Progenitor cell of endocrine pancreas (in vitro differentiated cells): ENCODE measurements around the gene BACH2. TPM values are rescaled to one million over a fixed set of nuclear protein-coding genes. Genes with fewer than 3 reads are reported as not detected.

Experiments used
- DNase-seq: peaks from one replicate; pipeline ENCODE4 v3.0.0; 2021; ENCODE audit warnings: low spot score; ENCODE audit not compliant: unreplicated experiment
- H3K27ac Mint-ChIP-seq: 2 replicates; pipeline ENCODE4 v1.8.0; 2021; ENCODE audit warnings: mild to moderate bottlenecking, moderate library complexity, mixed read lengths
- H3K27me3 Mint-ChIP-seq: 2 replicates; pipeline ENCODE4 v1.8.0; 2021; ENCODE audit warnings: mixed read lengths
- H3K36me3 Mint-ChIP-seq: 2 replicates; pipeline ENCODE4 v1.8.0; 2022; ENCODE audit warnings: mixed read lengths; ENCODE audit not compliant: insufficient read depth
- H3K4me1 Mint-ChIP-seq: 2 replicates; pipeline ENCODE4 v1.8.0; 2021; ENCODE audit warnings: low read depth, mixed read lengths
- H3K4me3 Mint-ChIP-seq: 2 replicates; pipeline ENCODE4 v1.8.0; 2021; ENCODE audit warnings: low read depth, mild to moderate bottlenecking, moderate library complexity, mixed read lengths
- H3K9me3 Mint-ChIP-seq: 2 replicates; pipeline ENCODE4 v1.8.0; 2021; ENCODE audit warnings: low read depth, mixed read lengths
- total RNA-seq: library from RNA; stranded (reverse); gene quantifications from 2 replicates; pipeline ENCODE4 v1.2.1, GENCODE V29; 2021
- TF ChIP-seq, protein P1 (sequence below): fragments of 200-600 bp; sonication (generic); IDR thresholded peaks from one replicate; pipeline ENCODE4 v1.5.0; 2021; ENCODE audit warnings: antibody characterized with exemption, mild to moderate bottlenecking; ENCODE audit not compliant: unreplicated experiment

The BACH2 gene
- total RNA-seq, 1 donor from 2014 or later, result 11.2 TPM

DNA sequence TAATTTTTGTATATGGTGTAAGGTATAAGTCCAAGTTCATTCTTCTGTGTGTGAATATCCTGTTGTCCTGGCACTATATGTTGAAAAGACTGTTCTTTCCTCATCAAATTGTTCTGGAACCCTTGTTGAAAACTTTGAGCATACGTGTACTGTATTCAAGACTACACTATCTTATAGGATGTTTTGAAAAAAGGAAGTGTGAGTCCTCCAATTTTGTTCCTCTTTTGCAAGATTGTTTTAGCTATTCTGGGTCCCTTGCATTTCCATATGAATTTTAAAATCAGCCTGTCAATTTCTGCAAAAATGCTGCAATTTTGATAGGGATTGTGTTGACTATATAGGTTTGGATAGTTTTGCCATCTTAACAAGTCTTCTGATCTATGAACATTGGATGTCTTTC is 195.2 kb downstream of the BACH2 start:
- no peak overlapping the region for H3K4me3 Mint-ChIP-seq

DNA sequence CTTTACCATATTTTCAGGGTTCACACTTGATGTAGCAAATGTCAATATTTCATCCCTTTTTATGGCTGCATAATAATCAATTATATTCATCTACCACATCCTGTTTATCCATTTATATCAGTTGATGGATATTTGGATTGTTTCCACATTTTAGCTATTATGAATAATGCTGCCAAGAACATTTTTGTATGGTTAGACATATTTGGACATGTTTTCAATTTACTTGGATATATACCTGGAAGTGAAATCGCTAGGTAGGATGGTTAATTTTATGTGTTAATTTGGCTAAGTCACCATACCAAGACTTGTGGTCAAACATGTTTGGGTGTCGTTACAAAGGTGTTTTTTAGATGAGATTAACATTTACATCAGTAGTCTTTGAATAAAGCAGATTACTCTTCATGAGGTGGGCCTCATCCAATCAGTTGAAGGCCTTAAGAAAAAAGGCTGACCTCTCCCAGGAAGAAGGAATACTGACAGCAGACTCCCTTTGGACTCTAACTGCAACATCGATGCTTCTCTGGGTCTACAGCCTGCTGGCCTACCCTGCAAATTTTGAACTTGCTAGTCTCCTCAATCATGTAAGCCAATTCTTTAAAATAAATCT is 196.5 kb downstream of the BACH2 start:
- Mint-ChIP-seq H3K4me3 (no peak overlapping the region), H3K9me3 (no peaks in the 10 kb centered on the region), H3K4me1 (no peaks in the 10 kb centered on the region), H3K27ac (no peak overlapping the region), H3K36me3 (no peaks in the 10 kb centered on the region), H3K27me3 (no peaks in the 10 kb centered on the region)
- DNase-seq, result no peak
- TF ChIP-seq, protein P1, sequence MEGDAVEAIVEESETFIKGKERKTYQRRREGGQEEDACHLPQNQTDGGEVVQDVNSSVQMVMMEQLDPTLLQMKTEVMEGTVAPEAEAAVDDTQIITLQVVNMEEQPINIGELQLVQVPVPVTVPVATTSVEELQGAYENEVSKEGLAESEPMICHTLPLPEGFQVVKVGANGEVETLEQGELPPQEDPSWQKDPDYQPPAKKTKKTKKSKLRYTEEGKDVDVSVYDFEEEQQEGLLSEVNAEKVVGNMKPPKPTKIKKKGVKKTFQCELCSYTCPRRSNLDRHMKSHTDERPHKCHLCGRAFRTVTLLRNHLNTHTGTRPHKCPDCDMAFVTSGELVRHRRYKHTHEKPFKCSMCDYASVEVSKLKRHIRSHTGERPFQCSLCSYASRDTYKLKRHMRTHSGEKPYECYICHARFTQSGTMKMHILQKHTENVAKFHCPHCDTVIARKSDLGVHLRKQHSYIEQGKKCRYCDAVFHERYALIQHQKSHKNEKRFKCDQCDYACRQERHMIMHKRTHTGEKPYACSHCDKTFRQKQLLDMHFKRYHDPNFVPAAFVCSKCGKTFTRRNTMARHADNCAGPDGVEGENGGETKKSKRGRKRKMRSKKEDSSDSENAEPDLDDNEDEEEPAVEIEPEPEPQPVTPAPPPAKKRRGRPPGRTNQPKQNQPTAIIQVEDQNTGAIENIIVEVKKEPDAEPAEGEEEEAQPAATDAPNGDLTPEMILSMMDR, result no peak

More for the DNA sequence above, 195.2 kb downstream of the BACH2 start:
- Mint-ChIP-seq H3K27me3 (no peaks in the 10 kb centered on the region), H3K36me3 (no peaks in the 10 kb centered on the region), H3K4me1 (no peaks in the 10 kb centered on the region), H3K9me3 (no peaks in the 10 kb centered on the region), H3K27ac (no peak overlapping the region)
- no peak for DNase-seq
- TF ChIP-seq, protein P1, result no peak

DNA sequence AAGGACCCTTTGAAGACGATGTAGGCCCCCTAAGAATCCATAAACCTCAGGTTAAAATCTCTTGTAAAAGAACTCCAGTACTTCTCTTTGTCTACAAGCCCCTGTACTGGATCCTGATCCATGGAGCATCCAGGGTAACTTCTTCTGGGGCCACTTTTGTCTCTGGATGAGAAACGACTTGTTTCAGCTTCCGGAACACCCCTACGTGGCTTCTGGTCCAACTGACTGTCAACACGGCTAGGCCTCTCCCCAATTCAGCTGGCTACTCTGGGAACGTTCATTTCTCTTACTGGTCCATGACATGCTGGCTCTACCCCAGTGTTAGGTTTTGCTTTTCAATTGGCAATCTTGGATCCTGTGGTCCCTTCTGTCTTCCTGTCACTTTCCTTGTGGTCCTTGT is 198.0 kb downstream of the BACH2 start:
- H3K4me1 Mint-ChIP-seq, result no peaks in the 10 kb centered on the region
- no peak overlapping the region for H3K4me3 Mint-ChIP-seq
- H3K27ac Mint-ChIP-seq, result no peak overlapping the region
- TF ChIP-seq, protein P1, result no peak
- no peaks in the 10 kb centered on the region for H3K36me3 Mint-ChIP-seq
- H3K9me3 Mint-ChIP-seq, result no peaks in the 10 kb centered on the region
- no peak for DNase-seq
- H3K27me3 Mint-ChIP-seq, result no peaks in the 10 kb centered on the region

DNA sequence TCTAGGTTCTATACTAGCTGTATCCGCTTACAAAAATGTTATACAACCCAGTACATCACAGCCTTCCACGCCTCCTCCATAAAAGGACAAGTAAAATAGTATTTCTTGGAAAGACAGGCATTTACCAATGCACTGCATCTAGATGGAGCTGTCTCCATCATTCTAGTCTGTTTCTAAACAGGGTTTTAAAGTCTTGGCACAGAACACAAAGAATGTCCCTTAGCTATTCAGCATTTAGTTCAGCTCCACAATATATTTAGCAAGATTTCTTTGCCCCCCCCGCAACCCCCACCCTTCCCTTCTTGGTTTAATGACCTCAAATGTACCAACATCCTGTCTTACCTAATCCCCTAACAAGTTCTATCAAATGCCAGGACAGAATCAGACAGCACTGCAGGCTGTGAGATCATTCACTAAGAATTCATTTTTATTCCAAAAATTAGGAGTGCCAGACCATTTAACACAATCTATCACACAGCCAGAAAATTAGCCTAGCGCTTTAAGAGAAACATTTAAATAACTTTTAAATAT is 198.6 kb downstream of the BACH2 start:
- TF ChIP-seq, protein P1, result peak; percentile 7
- Mint-ChIP-seq H3K4me3 (no peak overlapping the region), H3K36me3 (no peaks in the 10 kb centered on the region), H3K27me3 (no peaks in the 10 kb centered on the region), H3K27ac (no peak overlapping the region), H3K9me3 (no peaks in the 10 kb centered on the region), H3K4me1 (no peaks in the 10 kb centered on the region)
- DNase-seq, result no peak

DNA sequence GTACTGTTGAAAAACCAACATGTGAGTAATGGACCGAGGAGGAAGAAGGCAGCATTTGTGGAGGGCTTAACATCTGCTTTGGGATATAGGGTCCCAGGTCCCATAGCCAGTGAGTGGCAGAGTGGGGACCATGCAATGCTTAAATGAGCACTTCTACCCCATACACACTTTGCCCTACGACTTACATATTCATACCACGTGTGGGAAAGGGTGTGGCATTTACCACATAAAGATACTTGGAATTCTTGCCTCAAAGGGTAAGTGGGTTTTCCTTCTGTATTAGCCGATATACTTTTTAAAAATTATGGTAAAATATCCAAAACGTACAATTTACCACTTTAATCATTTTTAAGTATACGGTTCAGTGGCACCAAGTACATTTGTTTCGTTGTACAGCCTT is 199.3 kb downstream of the BACH2 start:
- no peaks in the 10 kb centered on the region for H3K36me3 Mint-ChIP-seq
- no peak overlapping the region for H3K4me3 Mint-ChIP-seq
- no peak overlapping the region for H3K27ac Mint-ChIP-seq
- TF ChIP-seq, protein P1, result no peak
- H3K4me1 Mint-ChIP-seq, result no peaks in the 10 kb centered on the region
- no peaks in the 10 kb centered on the region for H3K9me3 Mint-ChIP-seq
- H3K27me3 Mint-ChIP-seq, result no peaks in the 10 kb centered on the region
- no peak for DNase-seq
